ENCODE results near the gene GRAMD4. TPM values are rescaled to one million over a fixed set of nuclear protein-coding genes. Genes with fewer than 3 reads are reported as not detected.

GRAMD4 gene
- total RNA-seq, 1 donor from 2014 or later = 22.4 TPM

GRCh38 chr22:46707827-46708570, 87.8 kb downstream of the GRAMD4 start:
- no peak for DNase-seq (ENCODE audit: low read depth)

- no peak for DNase-seq (ENCODE audit: low read depth)
Measured at GRCh38 chr22:46708766-46709330, 88.7 kb downstream of the GRAMD4 start.

- no peak for DNase-seq (ENCODE audit: low read depth)
Measured at GRCh38 chr22:46710806-46711205, 90.6 kb downstream of the GRAMD4 start.

- no peak for DNase-seq (ENCODE audit: low read depth)
Measured at GRCh38 chr22:46712288-46712687, 92.1 kb downstream of the GRAMD4 start.

GRCh38 chr22:46714550-46714949, 94.4 kb downstream of the GRAMD4 start:
- no peak for DNase-seq (ENCODE audit: low read depth)

- no peak for DNase-seq (ENCODE audit: low read depth)
Measured at GRCh38 chr22:46719921-46720320, 99.7 kb downstream of the GRAMD4 start.

GRCh38 chr22:46721501-46722085, 101.4 kb downstream of the GRAMD4 start:
- DNase-seq (ENCODE audit: low read depth) = peak; percentile 12

GRCh38 chr22:46723882-46724281, 103.7 kb downstream of the GRAMD4 start:
- no peak for DNase-seq (ENCODE audit: low read depth)

GRCh38 chr22:46725096-46725495, 104.9 kb downstream of the GRAMD4 start:
- no peak for DNase-seq (ENCODE audit: low read depth)

- no peak for DNase-seq (ENCODE audit: low read depth)
Measured at GRCh38 chr22:46726066-46726985, 106.1 kb downstream of the GRAMD4 start.

GRCh38 chr22:46726986-46727317, 106.8 kb downstream of the GRAMD4 start:
- no peak for DNase-seq (ENCODE audit: low read depth)

GRCh38 chr22:46727813-46728364, 107.7 kb downstream of the GRAMD4 start:
- DNase-seq (ENCODE audit: low read depth) = no peak

GRCh38 chr22:46728470-46728869, 108.3 kb downstream of the GRAMD4 start:
- DNase-seq (ENCODE audit: low read depth) = no peak

Other genes starting within 250 kb of the GRAMD4 start
- 1.3 and 1.4 TPM in 2 replicates for gene CELSR1, start 82.8 kb upstream of the GRAMD4 start, total RNA-seq
- 32.9 and 34.9 TPM in 2 replicates for gene CERK, start 117.9 kb downstream of the GRAMD4 start, total RNA-seq
- 15.9 and 21.8 TPM in 2 replicates for gene TBC1D22A, start 142.3 kb downstream of the GRAMD4 start, total RNA-seq

Data from myocyte (in vitro differentiated cells).